ENCODE measurements around the gene NTMT1. TPM values are rescaled to one million over a fixed set of nuclear protein-coding genes. Genes with fewer than 3 reads are reported as not detected.

The NTMT1 gene
- total and polyA plus RNA-seq, 9 of the 15 experiments (the other 6 are each of a cell fraction or from before 2014, with no cell fraction given), result 42.1 to 116 (median 74.7) TPM

GRCh38 chr9:129666575-129666974 is 40.6 kb downstream of the NTMT1 start (continued):
- no peak for TF ChIP-seq FOXM1 (IDR thresholded peaks at IDR 0.05; ENCODE audit: low read depth)
- TF ChIP-seq FOXM1 (CRISPR knock-in tag; IDR thresholded peaks at IDR 0.05; ENCODE audit: low read depth), result no peak
- no peak for TF ChIP-seq HMG20B (CRISPR knock-in tag; IDR thresholded peaks at IDR 0.05)

GRCh38 chr9:129667378-129667777 is 41.4 kb downstream of the NTMT1 start:
- FAIRE-seq, result no peak
- TF ChIP-seq POLR2B (IDR thresholded peaks at IDR 0.05; ENCODE audit: low read depth, partially characterized antibody) (no peak), RNF219 (CRISPR knock-in tag; IDR thresholded peaks at IDR 0.05) (no peak), ZNF408 (CRISPR knock-in tag; IDR thresholded peaks at IDR 0.05; ENCODE audit: low read depth) (no peak), ZBTB1 (CRISPR knock-in tag; IDR thresholded peaks at IDR 0.05; ENCODE audit: borderline replicate concordance, low read depth) (no peak), NR2C1 (IDR thresholded peaks at IDR 0.05) (no peak), NR2C1 (tag; IDR thresholded peaks at IDR 0.05) (no peak), HCFC1 (IDR thresholded peaks at IDR 0.05; ENCODE audit: low read depth, low read length) (no peak), MBD1 (CRISPR knock-in tag; IDR thresholded peaks at IDR 0.05) (no peak), CREB5 (CRISPR knock-in tag; IDR thresholded peaks at IDR 0.05) (no peak), ZEB2 (IDR thresholded peaks at IDR 0.05) (no peak), ZNF324 (CRISPR knock-in tag; IDR thresholded peaks at IDR 0.05) (no peak), CCAR2 (IDR thresholded peaks at IDR 0.05; ENCODE audit: low read depth, low read length) (no peak), DNMT1 (IDR thresholded peaks at IDR 0.05) (no peak), RCOR1 (IDR thresholded peaks at IDR 0.05; ENCODE audit: borderline replicate concordance in 1 of 2, low read depth in 2 of 2, low read length in 2 of 2) (no peak), MCM7 (IDR thresholded peaks at IDR 0.05) (no peak)
- no peak for DNase-seq (ENCODE audit: extremely low read depth in 1 of 4, low spot score in 3 of 4)
- in situ Hi-C loops (cut with MboI) (loop anchor here (10.0 to 25.0 kb wide), 2 partner anchors 670 to 757 kb away; no protein-coding TSS in a partner anchor), intact Hi-C loops (cut with micrococcal nuclease) (no loop called here)
- no peak for ATAC-seq
- Histone ChIP-seq H3K79me2 (ENCODE audit: control insufficient read depth, insufficient read depth, low read length) (no peaks in the 10 kb centered on the region), H3K9ac (ENCODE audit: insufficient read depth in 1 of 2, low read depth in 2 of 2, low read length in 2 of 2) (no peak overlapping the region), H3K27me3 (ENCODE audit: control insufficient read depth in 2 of 2, insufficient read depth in 2 of 2, low read length in 2 of 2) (peaks cover 19 to 55% of the 10 kb centered on the region in 2 experiments), H3K4me2 (ENCODE audit: insufficient read depth, low read length) (no peak overlapping the region), H3K9me1 (ENCODE audit: control insufficient read depth, insufficient read depth, low read length) (peaks cover 3% of the 10 kb centered on the region), H3K27ac (ENCODE audit: extremely low read depth, low read depth, low read length) (no peak overlapping the region), H4K20me1 (replicated peaks; ENCODE audit: control insufficient read depth, insufficient read depth, low read length) (peaks cover 9% of the 10 kb centered on the region; the same call in 1 of the 2 replicates), H2AFZ (ENCODE audit: low read depth, low read length) (no peak overlapping the region), H3K4me3 (no peak overlapping the region), H3K4me1 (replicated peaks in 1 of 2; ENCODE audit: control insufficient read depth in 2 of 2, insufficient read depth in 2 of 2, low read length in 2 of 2) (peaks cover 0 to 35% of the 10 kb centered on the region in 2 experiments; a peak in 2 of 5 replicates), H3K9me3 (replicated peaks; ENCODE audit: control insufficient read depth, insufficient read depth, low read depth, low read length) (no peaks in the 10 kb centered on the region), H3K36me3 (ENCODE audit: control insufficient read depth, insufficient read depth, low read length) (no peaks in the 10 kb centered on the region; the same call in 2 of the 3 replicates)
- BruUV-seq (replicated peaks), result no TSS peak
- WGBS (ENCODE audit: insufficient coverage, low coverage, missing lambda C conversion rate), result 2% methylated on average over 10 of the region's 11 CpGs
- POLR2A ChIA-PET, result no interaction called here
- CTCF ChIA-PET (ENCODE audit: low intra/inter-chr PET ratio), result no interaction called here

All from K562 (cell line).